Adrenal gland (tissue), 12 donors: ENCODE data around the gene SRSF8. TPM values are rescaled to one million over a fixed set of nuclear protein-coding genes. Genes with fewer than 3 reads are reported as not detected.

Experiments used
- DNase-seq, 7 donors: peaks; one replicate each; pipeline ENCODE4 v3.0.0-alpha.2; 2019 to 2020
- H3K27ac ChIP-seq, 5 donors: fragments of 200-600 bp; sonication (generic) in 4 of 5; 1 replicate in 3 of 5; 2 replicates in 2 of 5; pipeline versions ENCODE4 v1.5.1 to v1.8.0; 2016 to 2020; ENCODE audit warnings: mild to moderate bottlenecking in 1 of 5
- H3K27me3 ChIP-seq: fragments of 200-600 bp; 2 replicates; pipeline ENCODE4 v1.8.0; 2021
- H3K36me3 ChIP-seq, 2 donors: fragments of 200-600 bp; replicated peaks in 1 of 2; 1 replicate in 1 of 2; 2 replicates in 1 of 2; pipeline versions ENCODE4 v1.5.1 to v1.8.0; 2018 to 2022
- H3K4me1 ChIP-seq, 2 donors: fragments of 200-600 bp; replicated peaks in 1 of 2; 1 replicate in 1 of 2; 2 replicates in 1 of 2; pipeline versions ENCODE4 v1.5.1 to v1.8.0; 2018 to 2021
- H3K4me3 ChIP-seq, 4 donors: fragments of 200-600 bp; sonication (generic) in 3 of 4; one replicate each; pipeline ENCODE4 v1.5.1; 2016 to 2018
- H3K9me3 ChIP-seq, 3 donors: fragments of 200-600 bp; sonication (generic) in 1 of 3; replicated peaks in 1 of 3; 1 replicate in 2 of 3; 2 replicates in 1 of 3; pipeline versions ENCODE4 v1.5.1 to v1.8.0; 2016 to 2021
- CTCF ChIP-seq, 6 experiments: fragments of 450-650 bp in 4 of 6; fragments of 200-600 bp in 2 of 6; sonication (generic) in 1 of 6; IDR thresholded peaks; 1 replicate in 5 of 6; 2 replicates in 1 of 6; pipeline versions ENCODE4 v1.5.1 to v1.8.0; 2016 to 2021; ENCODE audit warnings: antibody characterized with exemption in 6 of 6, mild to moderate bottlenecking in 2 of 6, moderate library complexity in 1 of 6
- POLR2A ChIP-seq, 2 donors: fragments of 450-650 bp; IDR thresholded peaks; one replicate each; pipeline ENCODE4 v1.6.1; 2017; ENCODE audit warnings: antibody characterized with exemption in 2 of 2, mild to moderate bottlenecking in 2 of 2, moderate library complexity in 1 of 2
- WGBS, 4 donors: extraction: QIAGEN DNeasy Blood & Tissue Kit in 2 of 4; methylation state at CpG; one replicate each; pipeline versions ENCODE4 v1.1.5 to v1.1.7; 2013 to 2017; 5-methylcytosine and 5-hydroxymethylcytosine counted together
- intact Hi-C, 2 donors: fragments of 100-400 bp; cut with DNase I; formaldehyde crosslinking; loops; one replicate each; pipeline versions ENCODE4 v1.14.1 to v1.15.0; 2022 to 2023
- polyA plus RNA-seq, 3 donors: library from polyadenylated mRNA; stranded (reverse); fragments of 200-250 nt in 2 of 3; fragments of 350-450 nt in 1 of 3; fragmentation: Illumina TruSeq in 1 of 3; extraction: RNeasy Lipid Tissue Mini Kit (QIAGEN cat#74804) in 1 of 3; gene quantifications; one replicate each; pipeline ENCODE4 v1.2.3, GENCODE V29; 2013 to 2014
- total RNA-seq, 9 donors: library from RNA; depleted of rRNA in 4 of 9; stranded (reverse); fragments of >200 nt in 4 of 9; fragments of 120-200 nt in 1 of 9; fragmentation: NEBNext Ultra II Directional in 1 of 9; extraction: Animal tissue kit (Norgen Biotek cat#: 25700) in 1 of 9; gene quantifications; one replicate each; pipeline versions ENCODE4 v1.1.0 to v1.2.4, GENCODE V29; 2013 to 2023
- donor health status: healthy with polysubstance abuse.
- donor health status: Bipolar disorder and iron deficiency.
- donor health status: DM: yes; HTN: yes; CAD: no.
- donor health status: DM: no; HTN: no; CAD: no.
- donor health status: DM: no; HTN: no; CAD: no.
- donor health status: DM: yes; HTN: yes; CAD: no.

Gene SRSF8
- total and polyA plus RNA-seq, 12 donors: 20.0 to 60.4 (median 43.6) TPM

- H3K27me3 ChIP-seq: no peaks in the 10 kb centered on the region
- TF ChIP-seq CTCF (IDR thresholded peaks at IDR 0.05) (no peak), POLR2A (IDR thresholded peaks at IDR 0.05) (no peak)
- DNase-seq: no peak
- H3K9me3 ChIP-seq: no peaks in the 10 kb centered on the region
- H3K4me3 ChIP-seq: no peak overlapping the region
- intact Hi-C loops: no loop called here
- peaks cover 8 to 17% of the 10 kb centered on the region in 2 donors for H3K4me1 ChIP-seq
- no peaks in the 10 kb centered on the region for H3K36me3 ChIP-seq
- H3K27ac ChIP-seq: no peak overlapping the region
- WGBS, 4 donors: 87 to 92% (median 91%) methylated on average over 6 of the region's 6 CpGs
Measured at GRCh38 chr11:95100856-95101507, 34.3 kb downstream of the SRSF8 start.

GRCh38 chr11:95101935-95102334 lies 35.2 kb downstream of the SRSF8 start:
- no peaks in the 10 kb centered on the region for H3K27me3 ChIP-seq
- 30 to 50% (median 37%) methylated on average over 1 of the region's 1 CpG for WGBS, 4 donors

GRCh38 chr11:95102733-95103132 lies 36.0 kb downstream of the SRSF8 start:
- no peaks in the 10 kb centered on the region for H3K27me3 ChIP-seq
- intact Hi-C loops: no loop called here
- H3K9me3 ChIP-seq: no peaks in the 10 kb centered on the region
- peaks cover 0 to 10% of the 10 kb centered on the region in 2 donors for H3K4me1 ChIP-seq
- DNase-seq: no peak
- TF ChIP-seq CTCF (IDR thresholded peaks at IDR 0.05) (no peak), POLR2A (IDR thresholded peaks at IDR 0.05) (no peak)
- no peak overlapping the region for H3K4me3 ChIP-seq
- 82 to 98% (median 96%) methylated on average over 2 of the region's 2 CpGs for WGBS, 4 donors
- H3K27ac ChIP-seq: no peak overlapping the region
- no peaks in the 10 kb centered on the region for H3K36me3 ChIP-seq

More at GRCh38 chr11:95101935-95102334, 35.2 kb downstream of the SRSF8 start:
- H3K27ac ChIP-seq: no peak overlapping the region
- DNase-seq: no peak
- intact Hi-C loops: no loop called here
- peaks cover 0 to 8% of the 10 kb centered on the region in 2 donors for H3K4me1 ChIP-seq
- no peaks in the 10 kb centered on the region for H3K36me3 ChIP-seq
- TF ChIP-seq POLR2A (IDR thresholded peaks at IDR 0.05) (no peak), CTCF (IDR thresholded peaks at IDR 0.05) (no peak)
- H3K4me3 ChIP-seq: no peak overlapping the region
- no peaks in the 10 kb centered on the region for H3K9me3 ChIP-seq

GRCh38 chr11:95103701-95104100 lies 37.0 kb downstream of the SRSF8 start:
- intact Hi-C loops: no loop called here
- Histone ChIP-seq H3K27me3 (no peaks in the 10 kb centered on the region), H3K27ac (no peak overlapping the region), H3K4me3 (no peak overlapping the region), H3K36me3 (no peaks in the 10 kb centered on the region), H3K4me1 (peaks cover 4 to 18% of the 10 kb centered on the region in 2 donors), H3K9me3 (no peaks in the 10 kb centered on the region)
- no peak for TF ChIP-seq POLR2A (IDR thresholded peaks at IDR 0.05)
- no peak for TF ChIP-seq CTCF (IDR thresholded peaks at IDR 0.05)
- WGBS, 4 donors: 85 to 99% (median 95%) methylated on average over 5 of the region's 5 CpGs
- no peak for DNase-seq
